Subcutaneous adipose tissue (tissue), 4 donors: ENCODE results near the gene CBY2. TPM values are rescaled to one million over a fixed set of nuclear protein-coding genes. Genes with fewer than 3 reads are reported as not detected.

ENCODE experiments used
- total RNA-seq, 4 donors: library from RNA; depleted of rRNA; stranded (reverse); fragments of >200 nt; gene quantifications; one replicate each; pipeline ENCODE4 v1.1.0, GENCODE V29; 2016
- TF ChIP-seq, protein P1 (sequence below): fragments of 450-650 bp; IDR thresholded peaks from one replicate; pipeline ENCODE4 v1.5.1; 2016; ENCODE audit warnings: low read depth, mild to moderate bottlenecking, control low read depth, antibody characterized with exemption, moderate library complexity

CBY2 gene
- total RNA-seq, 4 donors from 2014 or later, result not detected

DNA sequence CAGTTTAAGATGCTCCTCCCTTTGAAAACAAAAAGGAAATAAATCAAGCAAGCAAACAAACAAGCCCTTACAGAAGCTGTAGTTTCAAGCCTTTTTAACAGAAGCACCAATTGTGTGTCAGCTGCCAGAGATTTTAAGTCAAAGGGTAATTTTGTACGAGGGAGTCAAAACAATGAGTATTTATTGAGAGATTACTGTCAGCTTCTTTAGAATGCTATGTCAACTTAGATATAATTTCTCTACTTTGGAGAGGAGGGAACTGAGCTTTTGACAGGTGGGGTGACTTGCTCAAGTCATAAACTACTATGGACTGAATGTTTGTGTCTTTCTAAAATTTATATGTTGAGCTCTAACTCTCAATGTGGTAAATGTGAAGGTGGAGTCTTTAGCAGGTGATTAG lies 10.5 kb upstream of the CBY2 start:
- TF ChIP-seq, protein P1, sequence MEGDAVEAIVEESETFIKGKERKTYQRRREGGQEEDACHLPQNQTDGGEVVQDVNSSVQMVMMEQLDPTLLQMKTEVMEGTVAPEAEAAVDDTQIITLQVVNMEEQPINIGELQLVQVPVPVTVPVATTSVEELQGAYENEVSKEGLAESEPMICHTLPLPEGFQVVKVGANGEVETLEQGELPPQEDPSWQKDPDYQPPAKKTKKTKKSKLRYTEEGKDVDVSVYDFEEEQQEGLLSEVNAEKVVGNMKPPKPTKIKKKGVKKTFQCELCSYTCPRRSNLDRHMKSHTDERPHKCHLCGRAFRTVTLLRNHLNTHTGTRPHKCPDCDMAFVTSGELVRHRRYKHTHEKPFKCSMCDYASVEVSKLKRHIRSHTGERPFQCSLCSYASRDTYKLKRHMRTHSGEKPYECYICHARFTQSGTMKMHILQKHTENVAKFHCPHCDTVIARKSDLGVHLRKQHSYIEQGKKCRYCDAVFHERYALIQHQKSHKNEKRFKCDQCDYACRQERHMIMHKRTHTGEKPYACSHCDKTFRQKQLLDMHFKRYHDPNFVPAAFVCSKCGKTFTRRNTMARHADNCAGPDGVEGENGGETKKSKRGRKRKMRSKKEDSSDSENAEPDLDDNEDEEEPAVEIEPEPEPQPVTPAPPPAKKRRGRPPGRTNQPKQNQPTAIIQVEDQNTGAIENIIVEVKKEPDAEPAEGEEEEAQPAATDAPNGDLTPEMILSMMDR, result no peak

DNA sequence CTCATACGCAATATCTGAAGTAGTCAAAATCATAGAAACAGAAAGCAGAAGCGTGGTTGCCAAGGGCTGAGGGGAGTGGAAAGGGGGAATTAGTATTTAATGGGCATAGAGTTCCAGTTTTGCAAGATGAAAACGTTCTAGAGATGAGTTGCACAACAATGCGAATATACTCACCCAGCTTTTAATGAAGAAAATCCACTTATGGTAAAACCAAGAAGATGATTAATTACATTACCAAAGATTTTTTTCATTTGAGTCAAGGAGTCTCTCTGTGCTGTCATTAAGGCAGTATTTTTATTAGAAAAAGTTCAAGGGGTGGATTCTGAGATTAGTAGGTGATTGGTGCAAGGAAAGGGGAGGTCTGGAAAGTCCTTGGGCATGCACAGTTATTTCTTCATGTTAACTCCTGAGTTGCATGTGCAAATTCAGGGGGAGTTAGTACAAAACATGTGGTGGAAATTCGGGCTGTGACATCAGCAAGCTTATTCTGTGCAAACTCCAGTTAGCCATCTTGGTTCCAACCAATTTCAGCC lies 6.9 kb upstream of the CBY2 start:
- TF ChIP-seq, protein P1, result no peak

DNA sequence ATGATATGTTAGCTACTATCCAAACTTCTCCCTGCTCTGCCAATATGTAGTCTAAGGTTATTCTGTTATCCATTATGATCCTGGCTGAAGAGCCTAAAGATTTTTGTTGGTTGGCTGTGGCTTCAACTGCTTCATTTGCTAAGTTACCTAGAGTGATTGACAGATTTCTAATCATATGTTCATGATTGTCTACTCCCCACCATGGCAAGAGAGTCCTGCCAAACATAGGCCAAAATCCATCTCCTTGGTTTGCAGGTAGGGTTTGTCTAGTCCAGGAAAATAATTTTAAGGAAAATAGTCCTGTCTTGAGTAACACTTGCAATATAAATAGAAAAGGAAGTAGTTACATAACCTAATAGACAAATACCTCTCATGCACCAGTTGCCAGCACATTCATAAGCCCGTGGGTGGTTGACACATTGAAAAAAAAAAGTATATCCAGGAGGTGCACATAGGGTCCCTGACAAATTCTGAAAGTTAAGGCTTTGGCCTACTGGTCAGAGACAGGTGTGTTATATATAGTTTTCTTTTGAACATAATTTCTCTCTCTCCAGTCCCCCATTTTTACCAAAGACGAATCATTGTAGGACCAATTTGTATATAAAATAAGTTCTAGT lies 5.4 kb upstream of the CBY2 start:
- TF ChIP-seq, protein P1, result no peak

DNA sequence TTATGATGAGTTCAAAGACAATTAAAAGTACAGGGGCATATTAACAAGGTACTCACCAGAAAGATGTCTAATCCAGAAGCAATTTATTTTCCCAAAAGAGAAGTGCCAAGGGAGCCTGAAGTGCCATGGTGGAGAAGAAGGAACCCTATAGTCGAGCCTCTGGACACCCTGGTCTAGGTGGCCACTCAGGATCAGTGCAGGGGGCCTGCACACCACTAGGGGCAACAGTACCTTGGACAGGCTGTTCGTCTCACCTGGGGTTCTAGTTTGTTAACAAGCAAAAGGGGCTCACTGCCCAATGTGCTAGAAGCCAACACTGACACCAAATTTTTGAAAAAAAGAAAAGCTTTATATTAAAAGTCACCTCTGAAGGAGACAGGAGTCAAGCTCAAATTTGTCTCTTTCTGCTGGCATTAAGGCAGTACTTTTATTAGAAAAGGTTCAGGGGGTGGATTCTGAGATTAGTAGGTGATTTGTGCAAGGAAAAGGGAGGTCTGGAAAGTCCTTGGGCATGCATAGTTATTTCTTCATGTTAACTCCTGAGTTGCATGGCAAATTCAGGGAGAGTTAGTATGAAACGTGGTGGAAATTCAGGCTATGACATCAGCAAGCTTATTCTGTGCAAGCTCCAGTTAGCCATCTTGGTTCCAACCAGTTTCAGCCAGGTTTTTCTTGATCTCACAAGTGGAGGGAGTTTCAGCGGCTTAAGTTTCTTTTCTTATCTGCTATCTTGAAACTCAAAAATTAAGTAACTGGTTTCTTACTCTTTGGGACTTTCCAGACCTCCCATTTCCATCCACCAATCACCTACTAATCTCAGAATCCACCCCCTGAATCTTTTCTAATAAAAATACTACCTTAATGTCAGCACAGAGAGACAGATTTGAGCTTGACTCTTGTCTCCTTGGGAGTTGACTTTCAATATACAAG lies 884 bp upstream of the CBY2 start:
- TF ChIP-seq, protein P1, result no peak

DNA sequence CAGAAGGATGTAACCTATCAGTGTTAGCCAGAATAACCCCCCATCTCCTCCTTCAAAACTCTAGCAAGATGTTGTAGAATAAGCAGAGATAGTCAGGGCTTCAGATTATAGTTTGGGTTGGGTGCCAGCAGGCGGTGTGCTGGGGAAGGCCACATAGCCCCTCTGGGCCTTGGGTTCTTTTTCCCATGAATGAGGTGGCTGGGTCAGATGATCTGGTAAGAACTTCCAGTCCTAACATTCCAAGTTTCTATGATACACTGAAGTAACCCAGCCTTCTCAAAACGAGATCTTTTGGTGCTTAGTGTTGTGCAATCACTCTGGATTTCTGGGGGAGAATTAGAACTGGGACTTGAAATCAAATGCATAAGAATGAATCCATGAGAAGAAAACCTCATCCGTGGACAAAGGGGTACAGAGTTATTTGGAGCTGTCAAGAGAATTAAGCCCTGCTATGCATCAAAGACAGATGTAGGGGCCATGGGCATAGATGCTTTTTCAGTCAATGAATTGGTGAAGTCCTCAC lies 810 bp downstream of the CBY2 start:
- TF ChIP-seq, protein P1, result no peak

DNA sequence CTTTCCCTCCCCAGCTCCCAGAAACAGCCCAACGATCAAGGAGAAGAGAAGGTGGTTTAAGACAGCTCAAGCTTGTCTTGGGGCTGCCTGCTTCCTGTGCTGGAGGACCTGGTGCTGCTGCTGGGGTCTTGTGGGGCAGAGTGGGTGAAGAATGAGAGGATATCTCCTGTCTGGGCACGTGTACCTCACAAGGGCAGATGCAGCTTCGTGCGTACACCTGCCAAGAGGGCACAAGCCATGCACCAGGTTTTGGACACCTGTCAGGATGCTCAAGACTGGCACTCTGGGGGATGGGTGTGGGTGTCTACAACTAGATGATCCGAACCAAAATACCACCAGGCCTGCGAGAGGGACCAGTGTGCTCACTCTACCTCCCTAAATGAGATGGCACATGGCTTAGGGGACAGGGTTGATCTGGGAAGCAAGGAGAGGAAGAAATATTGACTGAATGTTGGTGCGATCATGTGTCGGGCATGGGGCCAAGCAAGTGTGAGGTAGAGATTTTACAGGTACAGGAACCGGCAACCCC lies 2.2 kb downstream of the CBY2 start:
- TF ChIP-seq, protein P1, result no peak
